LNCaP clone FGC (cell line): ENCODE measurements around the gene NUAK1.

Experiments
- DNase-seq: peaks from one replicate; pipeline ENCODE4 v3.0.0-alpha.2; 2011; ENCODE audit warnings: low read depth
- H3K4me3 ChIP-seq: 2 replicates; pipeline ENCODE4 v1.5.1; 2011; ENCODE audit warnings: mild to moderate bottlenecking, low read depth, low read length, control low read depth
- CTCF ChIP-seq: IDR thresholded peaks from 2 replicates; pipeline ENCODE4 v1.5.1; 2012; ENCODE audit warnings: mild to moderate bottlenecking; ENCODE audit not compliant: control insufficient read depth, insufficient read depth; ENCODE audit errors: extremely low read depth

The NUAK1 gene

GRCh38 chr12:106079148-106079738 is 59.5 kb downstream of the NUAK1 start:
- no peak for DNase-seq
- H3K4me3 ChIP-seq = no peak overlapping the region
- TF ChIP-seq CTCF = no peak

GRCh38 chr12:106078358-106079010 is 60.3 kb downstream of the NUAK1 start:
- H3K4me3 ChIP-seq = no peak overlapping the region
- no peak for DNase-seq
- no peak for TF ChIP-seq CTCF

GRCh38 chr12:106074706-106075392 is 63.9 kb downstream of the NUAK1 start:
- no peak for DNase-seq
- H3K4me3 ChIP-seq = no peak overlapping the region

GRCh38 chr12:106074361-106074705 is 64.4 kb downstream of the NUAK1 start:
- DNase-seq = no peak
- no peak for TF ChIP-seq CTCF
- H3K4me3 ChIP-seq = no peak overlapping the region

More at GRCh38 chr12:106074706-106075392, 63.9 kb downstream of the NUAK1 start:
- TF ChIP-seq CTCF = no peak

- no peak for TF ChIP-seq CTCF
- DNase-seq = no peak
- no peak overlapping the region for H3K4me3 ChIP-seq
These were observed 65.6 kb downstream of the NUAK1 start for GRCh38 chr12:106073179-106073578.

GRCh38 chr12:106072751-106073150 is 66.0 kb downstream of the NUAK1 start:
- DNase-seq = no peak
- TF ChIP-seq CTCF = no peak
- no peak overlapping the region for H3K4me3 ChIP-seq
